GM19239 (cell line): ENCODE results near the gene MXI1.
"Not testable (repeated sequence)": the region's sequence is repeated elsewhere in the genome, so short reads cannot be mapped to it uniquely, and the experiment has no call there.

Source experiments
- DNase-seq: peaks from one replicate; pipeline ENCODE4 v3.0.0; 2011; ENCODE audit warnings: low spot score; ENCODE audit not compliant: insufficient read length
- FAIRE-seq: peaks from 2 replicates; lab custom pipeline; 2011; peaks lifted over from hg19 to GRCh38; lab: Jason Lieb, UNC

Gene MXI1

GRCh38 chr10:110179220-110179619 is 28.2 kb upstream of the MXI1 start:
- no peak for FAIRE-seq

GRCh38 chr10:110181451-110181850 is 26.0 kb upstream of the MXI1 start:
- DNase-seq: no peak
- FAIRE-seq: no peak

More at GRCh38 chr10:110179220-110179619, 28.2 kb upstream of the MXI1 start:
- no peak for DNase-seq

- no peak for FAIRE-seq
- no peak for DNase-seq
Observed at GRCh38 chr10:110181911-110182310, 25.5 kb upstream of the MXI1 start.

- FAIRE-seq (no peak), DNase-seq (no peak)
Observed at GRCh38 chr10:110184398-110184797, 23.0 kb upstream of the MXI1 start.

GRCh38 chr10:110185646-110186182 is 21.7 kb upstream of the MXI1 start:
- not testable (repeated sequence) for DNase-seq, FAIRE-seq

GRCh38 chr10:110190170-110190569 is 17.2 kb upstream of the MXI1 start:
- FAIRE-seq (no peak), DNase-seq (no peak)

- FAIRE-seq (no peak), DNase-seq (no peak)
Observed at GRCh38 chr10:110192552-110192951, 14.9 kb upstream of the MXI1 start.

- no peak for FAIRE-seq
- no peak for DNase-seq
Observed at GRCh38 chr10:110200503-110200902, 6.9 kb upstream of the MXI1 start.

GRCh38 chr10:110201046-110201445 is 6.4 kb upstream of the MXI1 start:
- DNase-seq: not testable (repeated sequence)

GRCh38 chr10:110203500-110204455 is 3.6 kb upstream of the MXI1 start:
- DNase-seq (no peak), FAIRE-seq (no peak)

More at GRCh38 chr10:110201046-110201445, 6.4 kb upstream of the MXI1 start:
- not testable (repeated sequence) for FAIRE-seq

- FAIRE-seq (no peak), DNase-seq (no peak)
Observed at GRCh38 chr10:110205051-110205675, 2.2 kb upstream of the MXI1 start.

GRCh38 chr10:110207805-110208613 is 604 bp downstream of the MXI1 start:
- DNase-seq: no peak
- peak; percentile 80 for FAIRE-seq

GRCh38 chr10:110208614-110209453 is 1.4 kb downstream of the MXI1 start:
- FAIRE-seq: no peak
- DNase-seq: peak; percentile 40

- DNase-seq: no peak
- FAIRE-seq: peak; percentile 83
Observed at GRCh38 chr10:110209454-110209925, 2.1 kb downstream of the MXI1 start.

GRCh38 chr10:110209926-110210673 is 2.7 kb downstream of the MXI1 start:
- DNase-seq (no peak), FAIRE-seq (no peak)

GRCh38 chr10:110210674-110211464 is 3.5 kb downstream of the MXI1 start:
- DNase-seq: peak; percentile 90
- peak; percentile 98 for FAIRE-seq

GRCh38 chr10:110211465-110211843 is 4.0 kb downstream of the MXI1 start:
- FAIRE-seq: no peak

More at GRCh38 chr10:110211465-110211843, 4.0 kb downstream of the MXI1 start:
- no peak for DNase-seq
